Osteoblast (primary cell): Measurements from ENCODE around the gene ZNF497. TPM values are rescaled to one million over a fixed set of nuclear protein-coding genes. Genes with fewer than 3 reads are reported as not detected.

ENCODE experiments used
- DNase-seq: peaks from one replicate; pipeline ENCODE4 v3.0.0; 2011; ENCODE audit warnings: low spot score, mixed read lengths; ENCODE audit not compliant: insufficient read length; ENCODE audit errors: missing footprints
- H2AFZ ChIP-seq: 2 replicates; pipeline ENCODE4 v1.6.0; 2011; ENCODE audit warnings: mild to moderate bottlenecking, low read length
- H3K27ac ChIP-seq: 2 replicates; pipeline ENCODE4 v1.5.1; 2011; ENCODE audit warnings: mild to moderate bottlenecking, low read depth, low read length, moderate library complexity
- H3K27me3 ChIP-seq: 2 replicates; pipeline ENCODE4 v1.6.0; 2012; ENCODE audit warnings: mild to moderate bottlenecking, control low read depth, inconsistent platforms, low read length, moderate library complexity; ENCODE audit not compliant: insufficient read depth
- H3K36me3 ChIP-seq: 2 replicates; pipeline ENCODE4 v1.5.1; 2011; ENCODE audit warnings: mild to moderate bottlenecking, low read length, control low read depth, moderate library complexity; ENCODE audit not compliant: insufficient read depth
- H3K4me1 ChIP-seq: 2 replicates; pipeline ENCODE4 v1.5.1; 2011; ENCODE audit warnings: mild to moderate bottlenecking, low read length, control low read depth, moderate library complexity; ENCODE audit not compliant: insufficient read depth
- H3K4me2 ChIP-seq: 2 replicates; pipeline ENCODE4 v1.6.0; 2011; ENCODE audit warnings: mild to moderate bottlenecking, low read length; ENCODE audit not compliant: insufficient read depth
- H3K4me3 ChIP-seq: fragments of 200-600 bp; sonication (generic); 3 replicates; pipeline ENCODE4 v1.5.1; 2012; ENCODE audit warnings: mild to moderate bottlenecking, low read length, inconsistent platforms; ENCODE audit not compliant: insufficient read depth
- H3K79me2 ChIP-seq: 2 replicates; pipeline ENCODE4 v1.6.0; 2012; ENCODE audit warnings: mild to moderate bottlenecking, low read length, control low read depth, inconsistent platforms; ENCODE audit not compliant: insufficient read depth
- H3K9me3 ChIP-seq: 2 replicates; pipeline ENCODE4 v1.5.1; 2011; ENCODE audit warnings: low read depth, low read length, control low read depth
- H4K20me1 ChIP-seq: 2 replicates; pipeline ENCODE4 v1.6.0; 2012; ENCODE audit warnings: mild to moderate bottlenecking, low read length, control low read depth; ENCODE audit not compliant: insufficient read depth
- CTCF ChIP-seq: IDR thresholded peaks from 2 replicates; pipeline ENCODE4 v1.5.1; 2011; ENCODE audit warnings: mild to moderate bottlenecking, low read depth, low read length, moderate library complexity; ENCODE audit errors: extremely low read depth
- total RNA-seq: library from RNA; depleted of rRNA; stranded (reverse); fragments of >200 nt; gene quantifications from 2 replicates; pipeline ENCODE4 v1.2.3, GENCODE V29; 2012

Gene ZNF497
- total RNA-seq, 1 donor, result 1.4 TPM

GRCh38 chr19:58346961-58347929 lies 15.3 kb downstream of the ZNF497 start:
- peak overlapping the region; percentile 74 for H3K4me2 ChIP-seq
- no peaks in the 10 kb centered on the region for H4K20me1 ChIP-seq
- peaks cover 27% of the 10 kb centered on the region for H3K27me3 ChIP-seq
- no peaks in the 10 kb centered on the region for H3K36me3 ChIP-seq
- H3K79me2 ChIP-seq, result no peaks in the 10 kb centered on the region
- H2AFZ ChIP-seq, result peak overlapping the region; percentile 35
- peak; percentile 95 for DNase-seq
- TF ChIP-seq CTCF, result no peak
- H3K4me1 ChIP-seq, result no peaks in the 10 kb centered on the region
- H3K27ac ChIP-seq, result no peak overlapping the region
- H3K4me3 ChIP-seq, result peak overlapping the region; percentile 73
- H3K9me3 ChIP-seq, result no peaks in the 10 kb centered on the region

DNA sequence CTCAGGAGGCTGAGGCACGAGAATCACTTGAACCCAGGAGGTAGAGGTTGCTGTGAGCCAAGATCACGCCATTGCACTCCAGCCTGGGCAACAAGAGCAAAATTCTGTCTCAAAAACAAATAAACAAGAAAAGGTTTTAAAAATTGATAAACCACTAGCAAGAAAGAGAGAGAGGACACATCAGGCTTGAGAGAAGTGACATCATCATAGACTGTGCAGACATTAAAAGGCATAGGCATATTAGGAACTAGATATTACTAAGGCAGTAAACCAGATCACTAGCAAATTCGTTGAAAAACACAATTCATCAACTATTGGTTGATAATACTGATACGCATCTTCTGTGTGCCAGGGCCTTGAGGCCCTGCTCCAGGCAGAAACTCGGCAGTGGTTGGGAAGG lies 17.0 kb downstream of the ZNF497 start:
- H3K4me3 ChIP-seq, result no peak overlapping the region
- H3K9me3 ChIP-seq, result no peaks in the 10 kb centered on the region
- H3K36me3 ChIP-seq, result no peaks in the 10 kb centered on the region
- no peaks in the 10 kb centered on the region for H4K20me1 ChIP-seq
- peak; percentile 74 for DNase-seq
- H3K79me2 ChIP-seq, result no peaks in the 10 kb centered on the region
- H3K27me3 ChIP-seq, result peaks cover 27% of the 10 kb centered on the region
- H3K27ac ChIP-seq, result no peak overlapping the region
- no peak for TF ChIP-seq CTCF
- H3K4me2 ChIP-seq, result no peak overlapping the region
- no peaks in the 10 kb centered on the region for H3K4me1 ChIP-seq
- H2AFZ ChIP-seq, result no peak overlapping the region

DNA sequence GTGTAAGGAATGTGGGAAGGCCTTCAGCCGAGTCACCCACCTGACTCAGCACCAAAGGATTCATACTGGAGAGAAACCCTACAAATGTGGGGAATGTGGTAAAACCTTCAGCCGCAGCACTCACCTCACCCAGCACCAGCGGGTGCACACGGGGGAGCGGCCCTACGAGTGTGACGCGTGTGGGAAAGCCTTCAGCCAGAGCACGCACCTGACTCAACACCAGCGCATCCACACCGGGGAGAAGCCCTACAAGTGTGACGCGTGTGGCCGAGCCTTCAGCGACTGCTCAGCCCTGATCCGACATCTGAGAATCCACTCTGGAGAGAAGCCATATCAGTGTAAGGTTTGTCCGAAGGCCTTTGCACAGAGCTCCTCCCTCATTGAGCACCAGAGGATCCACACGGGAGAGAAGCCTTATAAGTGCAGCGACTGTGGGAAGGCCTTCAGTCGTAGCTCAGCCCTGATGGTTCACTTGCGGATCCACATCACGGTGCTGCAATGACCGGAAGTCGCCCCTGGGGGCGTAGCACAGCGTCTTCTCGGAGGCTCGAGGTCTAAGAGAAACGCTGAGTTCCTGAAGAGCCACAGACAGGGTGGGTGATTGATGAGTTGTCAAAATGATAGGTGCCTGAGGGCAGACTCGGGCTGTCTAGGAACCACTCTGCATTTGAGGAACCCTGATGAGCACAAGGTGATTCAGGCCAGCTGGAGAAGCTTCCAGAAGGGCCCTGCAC lies 23.6 kb downstream of the ZNF497 start:
- H3K4me2 ChIP-seq, result no peak overlapping the region
- no peaks in the 10 kb centered on the region for H3K79me2 ChIP-seq
- peaks cover 31% of the 10 kb centered on the region for H3K36me3 ChIP-seq
- H3K9me3 ChIP-seq, result peaks cover 12% of the 10 kb centered on the region
- no peak overlapping the region for H2AFZ ChIP-seq
- no peak for TF ChIP-seq CTCF
- no peak for DNase-seq
- no peaks in the 10 kb centered on the region for H3K4me1 ChIP-seq
- H3K27ac ChIP-seq, result no peak overlapping the region
- no peaks in the 10 kb centered on the region for H3K27me3 ChIP-seq
- H4K20me1 ChIP-seq, result no peaks in the 10 kb centered on the region
- H3K4me3 ChIP-seq, result no peak overlapping the region

DNA sequence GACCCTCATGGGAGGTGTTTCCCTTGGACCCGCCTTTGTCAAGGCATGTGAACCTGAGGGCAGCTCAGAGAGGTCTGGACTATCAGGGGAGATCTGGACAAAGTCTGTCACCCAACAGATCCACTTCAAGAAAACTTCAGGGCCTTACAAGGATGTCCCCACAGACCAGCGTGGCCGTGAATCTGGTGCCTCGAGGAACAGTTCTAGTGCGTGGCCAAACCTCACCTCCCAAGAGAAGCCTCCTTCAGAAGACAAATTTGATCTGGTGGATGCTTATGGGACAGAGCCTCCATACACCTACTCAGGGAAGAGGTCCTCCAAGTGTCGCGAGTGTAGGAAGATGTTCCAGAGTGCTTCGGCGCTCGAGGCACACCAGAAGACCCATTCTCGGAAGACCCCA lies 24.2 kb downstream of the ZNF497 start:
- Histone ChIP-seq H3K36me3 (peaks cover 31% of the 10 kb centered on the region), H3K9me3 (peaks cover 12% of the 10 kb centered on the region)

More for the DNA sequence above, 24.2 kb downstream of the ZNF497 start:
- no peak for DNase-seq
- Histone ChIP-seq H4K20me1 (no peaks in the 10 kb centered on the region), H2AFZ (no peak overlapping the region), H3K27ac (no peak overlapping the region), H3K4me1 (no peaks in the 10 kb centered on the region), H3K79me2 (no peaks in the 10 kb centered on the region), H3K4me2 (no peak overlapping the region), H3K4me3 (no peak overlapping the region), H3K27me3 (no peaks in the 10 kb centered on the region)
- no peak for TF ChIP-seq CTCF
